Stomach (tissue), 4 donors: Measurements from ENCODE around the gene TRAF3.

Source experiments
- EP300 ChIP-seq: sonication (generic); formaldehyde crosslinking; IDR thresholded peaks from one replicate; pipeline ENCODE4 v1.6.1; 2017; ENCODE audit warnings: antibody characterized with exemption
- POLR2A ChIP-seq, 4 donors: fragments of 450-650 bp; IDR thresholded peaks; one replicate each; pipeline ENCODE4 v1.6.1; 2016; ENCODE audit warnings: antibody characterized with exemption in 4 of 4, control low read depth in 2 of 4, mild to moderate bottlenecking in 1 of 4, moderate library complexity in 1 of 4
- TF ChIP-seq, protein P1 (sequence below), 7 experiments: fragments of 450-650 bp in 4 of 7; fragments of 200-600 bp in 3 of 7; sonication (generic) in 3 of 7; IDR thresholded peaks; one replicate each; pipeline ENCODE4 v1.5.1; 2016 to 2019; ENCODE audit warnings: antibody characterized with exemption in 7 of 7, control low read depth in 2 of 7, mild to moderate bottlenecking in 1 of 7

DNA sequence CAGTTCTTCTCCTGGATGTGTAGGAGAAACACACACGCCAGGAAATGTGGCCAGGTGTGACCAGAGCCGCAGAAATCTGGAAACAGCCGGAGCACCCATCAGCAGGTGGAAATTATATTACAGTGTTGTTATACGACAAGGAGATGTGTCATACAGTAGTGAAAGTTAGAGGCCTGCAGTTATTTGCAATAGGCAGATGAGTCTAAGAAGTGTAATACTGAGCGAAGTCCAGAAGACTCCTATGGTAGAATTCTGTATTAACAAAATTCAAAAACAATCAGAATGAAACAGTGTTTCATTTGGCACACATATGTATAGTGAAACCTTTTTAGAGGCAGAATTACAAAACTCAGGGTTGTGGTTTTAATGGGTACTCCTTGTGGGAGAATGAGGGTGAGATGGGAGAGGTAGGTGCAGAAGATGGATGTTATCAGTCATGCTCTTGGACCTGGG lies 105.9 kb downstream of the TRAF3 start:
- TF ChIP-seq, protein P1, sequence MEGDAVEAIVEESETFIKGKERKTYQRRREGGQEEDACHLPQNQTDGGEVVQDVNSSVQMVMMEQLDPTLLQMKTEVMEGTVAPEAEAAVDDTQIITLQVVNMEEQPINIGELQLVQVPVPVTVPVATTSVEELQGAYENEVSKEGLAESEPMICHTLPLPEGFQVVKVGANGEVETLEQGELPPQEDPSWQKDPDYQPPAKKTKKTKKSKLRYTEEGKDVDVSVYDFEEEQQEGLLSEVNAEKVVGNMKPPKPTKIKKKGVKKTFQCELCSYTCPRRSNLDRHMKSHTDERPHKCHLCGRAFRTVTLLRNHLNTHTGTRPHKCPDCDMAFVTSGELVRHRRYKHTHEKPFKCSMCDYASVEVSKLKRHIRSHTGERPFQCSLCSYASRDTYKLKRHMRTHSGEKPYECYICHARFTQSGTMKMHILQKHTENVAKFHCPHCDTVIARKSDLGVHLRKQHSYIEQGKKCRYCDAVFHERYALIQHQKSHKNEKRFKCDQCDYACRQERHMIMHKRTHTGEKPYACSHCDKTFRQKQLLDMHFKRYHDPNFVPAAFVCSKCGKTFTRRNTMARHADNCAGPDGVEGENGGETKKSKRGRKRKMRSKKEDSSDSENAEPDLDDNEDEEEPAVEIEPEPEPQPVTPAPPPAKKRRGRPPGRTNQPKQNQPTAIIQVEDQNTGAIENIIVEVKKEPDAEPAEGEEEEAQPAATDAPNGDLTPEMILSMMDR (IDR thresholded peaks at IDR 0.05), result no peak
- TF ChIP-seq POLR2A (IDR thresholded peaks at IDR 0.05) (no peak), EP300 (no peak)
